Measurements from ENCODE around the gene NCCRP1.
A peak's percentile ranks its signal among the peaks of the same experiment; 100 is the strongest.

Gene NCCRP1, protein sequence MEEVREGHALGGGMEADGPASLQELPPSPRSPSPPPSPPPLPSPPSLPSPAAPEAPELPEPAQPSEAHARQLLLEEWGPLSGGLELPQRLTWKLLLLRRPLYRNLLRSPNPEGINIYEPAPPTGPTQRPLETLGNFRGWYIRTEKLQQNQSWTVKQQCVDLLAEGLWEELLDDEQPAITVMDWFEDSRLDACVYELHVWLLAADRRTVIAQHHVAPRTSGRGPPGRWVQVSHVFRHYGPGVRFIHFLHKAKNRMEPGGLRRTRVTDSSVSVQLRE

DNA sequence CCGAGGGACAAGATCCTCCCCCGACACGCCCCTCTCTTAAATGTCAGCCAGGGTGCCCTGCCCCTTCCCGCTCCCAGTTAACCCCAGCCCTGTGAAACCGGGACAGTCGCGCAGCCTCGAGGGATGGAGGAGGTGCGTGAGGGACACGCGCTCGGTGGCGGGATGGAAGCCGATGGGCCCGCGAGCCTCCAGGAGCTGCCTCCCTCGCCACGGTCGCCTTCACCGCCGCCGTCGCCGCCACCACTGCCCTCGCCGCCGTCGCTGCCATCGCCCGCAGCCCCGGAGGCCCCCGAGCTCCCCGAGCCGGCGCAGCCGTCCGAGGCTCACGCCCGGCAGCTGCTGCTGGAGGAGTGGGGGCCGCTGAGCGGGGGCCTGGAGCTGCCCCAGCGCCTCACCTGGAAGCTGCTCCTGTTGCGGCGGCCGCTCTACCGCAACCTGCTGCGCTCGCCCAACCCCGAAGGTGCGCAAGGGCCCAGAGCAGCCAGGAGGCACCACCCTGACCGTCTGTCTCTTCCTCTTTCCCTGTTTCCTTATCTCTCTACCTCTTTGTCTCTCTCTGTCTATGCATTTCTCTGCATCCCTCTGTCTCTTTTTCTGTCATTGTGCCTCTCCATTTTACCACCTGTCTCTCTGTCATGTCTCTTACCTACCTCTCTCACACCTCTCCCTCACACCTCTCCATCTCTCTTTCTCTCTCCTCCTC is at the start of gene NCCRP1:
TSS of gene NCCRP1 (plus strand) at position 105 of the 703 bp plus-strand sequence. CDS start at position 124, 19 bp downstream.
- no peak for DNase-seq

DNA sequence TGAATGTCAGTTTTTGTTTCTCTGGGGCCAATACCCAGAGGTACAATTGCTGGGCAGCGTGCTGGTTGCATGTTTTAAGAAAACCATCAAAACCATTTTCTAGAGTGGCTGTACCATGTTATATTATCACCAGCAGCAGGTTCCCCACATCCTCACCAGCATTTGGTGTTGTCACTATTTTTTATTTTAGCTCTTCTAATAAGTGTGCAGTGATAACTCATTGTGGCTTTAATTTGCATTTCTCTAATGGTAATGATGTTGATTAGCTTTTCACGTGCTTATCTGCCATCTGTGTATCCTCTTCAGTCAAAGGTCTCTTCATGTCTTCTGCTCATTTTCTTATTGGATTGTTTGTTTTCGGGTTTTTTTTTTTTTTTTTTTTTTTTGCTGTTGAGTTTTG is 49.3 kb upstream of the NCCRP1 start:
- DNase-seq: no peak

DNA sequence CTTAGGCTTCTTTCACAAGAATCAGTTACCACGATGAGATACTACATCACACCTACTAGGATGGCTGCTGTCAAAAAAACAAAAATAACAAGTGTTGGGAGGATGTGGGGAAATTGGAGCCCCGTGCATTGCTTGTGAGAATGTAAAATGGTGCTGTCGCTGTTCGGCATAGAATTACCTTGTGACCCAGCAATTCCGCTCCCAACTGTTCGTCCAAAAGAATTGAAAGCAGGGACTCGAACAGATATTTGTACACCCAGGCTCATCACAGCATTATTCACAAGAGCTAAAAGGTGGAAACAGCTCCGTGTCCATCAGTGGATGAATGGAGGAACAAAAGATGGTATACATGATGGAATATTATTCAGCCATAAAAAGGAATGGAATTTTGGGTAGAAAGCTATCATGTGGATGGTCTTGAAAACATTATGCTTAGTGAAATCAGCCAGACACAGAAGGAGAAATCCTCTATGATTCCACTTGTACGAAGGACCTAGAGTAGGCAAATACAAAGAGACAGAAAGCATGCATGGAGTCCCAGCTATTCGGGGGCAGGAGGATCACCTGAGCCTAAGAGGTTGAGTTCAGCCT is 47.7 kb upstream of the NCCRP1 start:
- no peak for DNase-seq

DNA sequence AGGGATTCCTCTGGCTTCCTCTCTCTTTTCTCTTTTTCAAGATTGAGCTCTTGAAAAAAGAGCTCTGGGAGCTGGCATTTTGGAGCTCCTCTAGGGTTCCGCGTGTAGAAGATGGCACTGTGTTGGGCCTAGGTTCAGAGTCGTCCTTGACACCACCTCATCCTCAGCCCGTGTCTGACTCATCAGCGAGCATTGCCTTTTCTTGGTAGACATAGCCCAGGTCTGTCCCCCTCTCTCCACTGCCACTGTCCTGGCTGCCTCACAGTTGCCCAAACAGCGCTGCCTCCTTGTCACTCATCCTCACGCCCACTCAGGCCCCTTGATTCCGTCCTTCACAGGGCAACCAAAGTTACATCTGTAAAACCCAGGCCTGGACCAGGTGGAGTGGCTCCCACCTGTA is 46.5 kb upstream of the NCCRP1 start:
- no peak for DNase-seq

DNA sequence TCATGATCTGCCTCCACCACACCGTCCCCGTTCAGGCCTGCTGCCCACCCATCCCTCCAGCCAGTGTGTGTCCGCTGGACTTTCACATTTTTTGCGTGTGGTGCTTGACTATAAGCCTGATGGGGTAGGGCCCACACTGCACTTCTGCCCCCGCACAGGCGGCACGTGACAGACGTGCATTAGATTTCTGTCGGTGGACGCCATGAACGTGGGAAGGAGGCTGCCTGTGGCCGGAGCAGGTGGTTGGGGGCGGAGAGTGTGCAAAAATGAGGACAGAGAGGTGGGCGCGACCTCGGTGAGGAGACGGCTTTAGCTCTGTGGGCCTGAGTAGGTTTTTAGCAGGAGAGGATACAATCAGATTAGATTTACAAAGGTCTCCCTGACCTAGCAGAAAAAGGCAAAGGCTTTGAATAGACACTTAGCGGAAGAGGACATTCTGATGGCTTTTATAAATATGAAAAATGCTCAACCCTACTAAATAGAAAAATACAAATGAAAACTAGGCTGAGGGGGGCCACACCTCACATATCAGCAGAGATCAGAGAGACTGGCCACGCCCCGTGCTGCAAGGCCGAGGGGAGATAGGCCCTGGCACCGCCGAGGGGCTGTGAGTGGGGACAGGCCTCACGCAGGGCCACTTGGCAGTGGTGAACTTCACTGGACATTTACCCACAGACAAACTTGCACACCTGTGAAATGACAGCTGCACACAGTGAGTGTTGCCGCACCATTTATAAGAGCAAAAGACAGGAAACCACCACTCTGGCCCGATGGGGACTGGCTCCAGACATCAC is 45.8 kb upstream of the NCCRP1 start:
- no peak for DNase-seq

DNA sequence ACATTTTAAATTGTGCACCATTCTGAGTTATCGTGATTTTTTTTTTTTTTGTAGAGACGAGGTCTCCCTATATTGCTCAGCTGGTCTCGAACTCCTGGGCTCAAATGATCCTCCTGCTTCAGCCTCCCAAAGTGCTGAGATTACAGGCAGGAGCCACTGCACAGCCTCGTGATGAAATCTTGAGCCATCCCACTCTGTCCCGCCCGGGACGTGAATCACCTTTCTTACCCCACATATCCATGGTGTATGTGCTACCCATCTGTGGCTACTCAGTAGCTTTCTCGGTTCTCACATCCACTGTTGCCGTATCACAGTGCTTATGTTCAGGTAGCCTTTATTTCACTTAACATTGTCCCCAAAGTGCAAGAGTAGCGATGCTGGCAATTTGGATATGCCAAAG is 44.7 kb upstream of the NCCRP1 start:
- DNase-seq: no peak

DNA sequence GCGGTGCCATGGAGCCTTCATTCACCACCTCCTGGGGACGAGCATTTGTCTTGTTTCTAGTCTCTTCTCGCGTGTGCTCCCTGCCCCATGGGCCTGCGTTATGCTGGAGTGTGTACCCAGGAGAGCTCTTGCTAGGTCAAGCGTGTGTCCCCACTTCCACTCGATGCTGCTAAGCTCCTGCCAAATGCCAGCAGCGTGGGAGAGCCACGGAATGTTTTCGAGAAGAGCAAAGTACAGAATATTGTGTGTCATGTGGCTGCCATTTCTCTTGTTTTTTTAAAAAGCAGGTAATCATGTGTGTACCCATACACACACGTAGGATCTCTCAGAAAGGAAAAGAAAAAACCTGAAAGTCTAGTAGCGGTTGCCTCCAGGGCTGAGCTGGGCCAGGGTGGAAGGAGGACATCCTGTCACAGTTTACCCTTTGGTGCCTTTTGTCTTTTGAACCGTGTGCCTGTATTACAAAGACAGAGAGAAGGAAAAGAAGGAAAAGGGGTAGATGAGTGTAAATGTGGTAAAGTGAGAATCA is 42.6 kb upstream of the NCCRP1 start:
- DNase-seq: no peak

DNA sequence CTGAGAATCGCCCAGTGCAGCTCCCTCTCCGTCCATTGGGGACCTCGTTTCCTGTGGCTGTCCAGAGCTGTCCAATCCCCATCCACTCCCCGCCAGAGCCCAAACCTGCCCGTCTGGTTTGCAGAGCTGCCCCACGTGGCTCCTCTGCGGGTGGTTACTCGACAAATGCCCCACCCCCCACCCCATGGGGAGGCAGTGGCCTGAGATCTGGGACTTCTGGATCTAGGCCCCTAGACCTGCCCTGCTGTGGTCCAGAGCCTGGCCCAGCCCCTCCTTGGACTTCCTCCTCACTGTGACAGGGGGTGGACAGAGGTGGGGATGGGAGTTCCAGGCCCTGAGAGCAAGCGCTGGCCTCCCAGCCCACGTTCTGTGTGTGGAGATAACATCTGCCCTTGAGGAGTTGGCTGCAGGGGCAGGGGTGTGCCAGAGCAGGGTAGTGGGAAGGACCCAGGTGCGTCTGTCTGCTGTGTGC is 42.1 kb upstream of the NCCRP1 start:
- DNase-seq: no peak

DNA sequence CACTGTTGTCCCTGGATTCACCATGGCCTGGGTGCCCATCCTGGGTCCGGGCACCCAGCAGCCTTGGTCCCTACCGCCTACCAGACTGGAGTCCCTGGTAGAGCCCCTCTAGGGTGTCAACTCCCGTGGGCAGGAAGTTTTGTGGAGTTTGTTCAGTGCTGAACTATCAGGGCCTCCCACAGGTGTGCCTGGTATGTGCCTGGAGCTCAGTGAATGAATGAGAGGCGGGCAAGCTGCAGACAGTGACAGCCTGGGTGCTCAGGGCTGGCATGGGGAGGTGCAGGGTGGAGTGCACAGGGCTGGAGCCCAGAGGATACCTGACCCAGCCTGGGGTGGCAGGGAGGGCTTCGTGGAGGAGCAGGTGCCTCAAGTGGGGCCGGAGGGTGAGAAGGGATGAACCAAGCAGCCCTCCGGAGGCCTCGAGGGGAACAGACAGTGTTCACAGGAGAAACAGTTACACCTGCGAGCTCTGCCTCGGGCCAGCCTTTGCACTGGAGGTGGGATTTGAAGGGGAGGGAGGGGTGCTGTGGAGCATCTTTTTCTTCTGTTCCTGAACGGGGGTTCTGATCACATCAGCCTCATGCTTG is 41.6 kb upstream of the NCCRP1 start:
- no peak for DNase-seq

DNA sequence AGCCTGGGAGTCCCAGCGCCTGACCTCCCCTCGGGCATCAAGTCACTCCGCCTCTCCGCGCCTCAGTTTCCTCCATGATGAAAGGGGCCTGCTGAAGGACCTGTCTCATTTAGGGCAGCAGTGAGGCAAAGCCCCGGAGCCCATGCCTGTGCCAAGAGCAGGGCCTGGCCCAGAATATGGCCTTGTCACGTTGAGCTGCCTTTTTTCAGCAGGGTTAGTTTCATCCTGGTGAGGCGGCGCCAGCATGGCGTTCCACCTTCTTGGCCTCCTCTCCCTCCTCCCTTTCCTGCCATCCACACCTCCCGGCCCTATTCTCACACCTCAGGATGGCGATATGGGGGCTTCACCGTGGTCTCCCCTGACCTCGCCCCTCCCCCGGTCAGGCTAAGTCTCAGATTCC is 41.0 kb upstream of the NCCRP1 start:
- DNase-seq: no peak

DNA sequence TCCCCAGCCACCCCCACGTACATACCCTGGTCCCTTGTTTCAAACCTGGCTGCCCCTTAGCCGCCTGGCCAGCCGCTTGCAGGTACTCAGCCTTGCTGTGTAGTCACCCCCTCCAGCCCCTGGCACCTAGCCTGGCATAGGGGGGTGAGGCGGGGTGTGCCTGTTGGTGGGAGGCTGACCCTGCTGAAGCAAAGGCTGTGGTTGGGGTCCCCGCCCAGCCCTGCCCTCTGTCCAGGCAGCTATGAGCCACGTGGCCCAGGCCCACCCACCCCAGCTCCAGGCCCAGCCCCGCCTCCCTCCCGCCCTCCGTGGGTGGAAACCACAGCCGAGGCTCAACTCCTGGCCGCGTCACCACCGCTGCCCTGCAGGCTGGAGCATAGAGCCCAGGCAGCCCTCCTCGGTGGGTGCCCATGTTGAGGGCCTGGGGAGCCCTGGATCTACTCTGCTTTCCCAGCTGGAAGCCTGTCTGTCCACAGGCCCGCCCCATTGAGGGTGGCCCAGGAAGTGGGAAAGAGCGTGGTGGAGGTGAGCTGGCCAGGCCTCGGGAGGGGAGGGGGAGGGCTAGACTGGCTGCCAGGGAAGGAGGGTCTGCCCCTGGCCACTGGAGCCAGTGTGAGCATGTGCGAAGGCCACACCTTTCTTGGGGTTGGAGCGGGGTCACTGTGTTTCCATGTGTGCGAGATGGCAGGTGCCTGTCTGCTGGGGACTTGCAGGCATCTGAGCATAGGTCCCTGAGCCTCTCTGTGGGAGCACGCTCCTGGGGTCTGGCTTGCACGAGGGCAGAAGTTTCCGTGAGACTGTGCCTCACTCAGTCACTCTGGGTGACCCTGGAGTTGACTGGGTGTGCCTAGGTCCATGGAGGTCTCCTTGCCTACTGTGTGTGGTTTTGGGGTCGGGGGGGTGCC is 40.2 kb upstream of the NCCRP1 start:
- peak; percentile 12 for DNase-seq

DNA sequence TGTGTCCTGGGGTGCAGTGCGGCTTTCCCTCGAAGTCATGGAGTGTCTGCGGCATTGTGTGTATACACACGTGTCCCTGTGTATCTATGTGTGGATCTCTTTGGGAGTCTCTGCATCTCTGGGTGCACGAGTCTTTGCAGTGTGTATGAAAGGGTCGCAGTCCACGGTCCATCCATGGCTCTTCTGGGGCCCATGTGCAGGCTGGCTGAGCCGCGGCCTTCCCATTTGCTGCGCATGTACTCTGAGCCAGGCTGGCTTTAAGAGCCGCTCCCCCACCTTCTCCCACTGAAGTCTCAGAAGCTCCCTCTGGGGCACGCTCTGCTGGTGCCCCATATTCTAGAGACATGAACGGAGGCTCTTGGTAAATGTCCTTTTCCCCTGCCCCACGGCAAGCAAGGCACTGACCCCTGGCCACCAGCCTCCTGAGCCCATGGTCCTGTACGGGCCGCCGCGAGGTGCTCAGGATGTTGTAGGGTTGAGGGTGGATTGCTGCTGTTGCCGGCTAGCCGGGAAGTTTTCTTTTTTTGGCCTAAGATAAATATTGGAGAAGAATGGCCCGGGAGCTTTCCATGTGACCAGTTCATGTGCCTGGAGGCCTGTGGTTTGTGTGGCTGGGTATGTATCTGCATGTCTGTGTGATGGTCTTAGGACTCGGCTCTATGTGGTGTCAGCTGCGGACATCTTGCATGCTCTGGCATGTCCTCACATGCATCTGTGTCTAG is 39.3 kb upstream of the NCCRP1 start:
- no peak for DNase-seq

DNA sequence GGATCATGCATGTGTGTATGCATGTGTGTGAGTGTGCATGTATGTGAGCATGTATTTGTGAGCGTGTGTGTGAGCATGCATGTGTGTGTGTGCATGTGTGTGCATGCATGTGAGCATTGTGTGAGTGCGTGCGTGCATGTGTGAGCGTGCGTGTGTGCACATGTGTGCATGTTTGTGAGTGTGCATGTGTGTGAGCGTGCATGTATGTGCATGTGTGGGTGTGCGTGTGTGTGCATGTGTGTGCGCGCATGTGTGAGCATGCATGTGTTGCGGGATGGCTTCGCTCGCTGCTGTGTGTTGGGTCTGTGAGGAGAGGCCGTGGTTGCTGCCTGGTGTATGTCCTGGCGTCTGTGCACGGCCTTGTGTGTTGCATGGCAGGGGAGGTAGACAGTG is 38.8 kb upstream of the NCCRP1 start:
- no peak for DNase-seq

DNA sequence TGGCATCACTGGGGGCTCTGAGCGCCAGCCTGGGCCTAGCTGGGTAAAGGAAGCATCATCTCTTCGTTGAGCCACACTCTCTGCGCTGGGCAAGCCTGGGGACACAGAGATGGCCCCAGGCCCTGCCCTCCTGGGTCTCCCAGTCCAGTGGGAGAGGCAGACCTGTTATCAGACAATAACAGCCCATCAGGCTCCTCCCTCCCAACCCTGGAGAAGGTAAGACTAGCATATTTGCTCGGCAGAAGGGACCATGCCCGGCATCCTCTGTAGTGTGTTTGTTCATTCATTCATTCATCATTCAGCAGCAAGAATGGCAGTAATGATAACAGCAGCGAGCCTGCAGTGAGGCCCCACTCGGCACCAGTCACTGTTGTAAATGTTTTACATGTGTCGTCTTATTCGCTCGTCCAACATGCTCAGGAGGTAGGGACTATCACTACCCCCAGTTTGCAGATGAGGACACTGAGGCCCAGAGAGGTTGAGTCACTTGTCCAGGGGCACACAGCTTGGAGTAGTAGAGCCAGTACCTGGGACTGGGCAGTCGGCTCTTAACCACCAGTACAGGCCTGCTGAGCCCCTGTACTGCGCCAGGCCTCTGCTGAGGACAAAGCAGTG is 38.0 kb upstream of the NCCRP1 start:
- no peak for DNase-seq

DNA sequence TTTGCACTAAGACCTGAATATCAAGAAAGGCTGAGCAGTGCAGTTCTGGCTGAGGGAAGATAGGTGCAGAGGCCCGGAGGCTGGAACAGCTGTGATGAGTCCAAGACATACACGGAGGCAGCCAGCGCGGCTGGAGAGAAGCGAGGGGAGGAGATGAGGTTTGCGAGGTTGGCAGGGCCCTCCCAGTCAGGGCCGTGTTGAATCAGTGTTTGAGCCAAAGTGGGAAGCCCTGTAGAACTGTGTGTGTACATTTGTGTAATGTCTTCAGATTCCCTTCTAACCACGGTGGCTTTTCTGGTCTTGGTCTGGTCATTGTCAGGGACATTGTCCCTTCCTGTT is 36.3 kb upstream of the NCCRP1 start:
- DNase-seq: no peak

DNA sequence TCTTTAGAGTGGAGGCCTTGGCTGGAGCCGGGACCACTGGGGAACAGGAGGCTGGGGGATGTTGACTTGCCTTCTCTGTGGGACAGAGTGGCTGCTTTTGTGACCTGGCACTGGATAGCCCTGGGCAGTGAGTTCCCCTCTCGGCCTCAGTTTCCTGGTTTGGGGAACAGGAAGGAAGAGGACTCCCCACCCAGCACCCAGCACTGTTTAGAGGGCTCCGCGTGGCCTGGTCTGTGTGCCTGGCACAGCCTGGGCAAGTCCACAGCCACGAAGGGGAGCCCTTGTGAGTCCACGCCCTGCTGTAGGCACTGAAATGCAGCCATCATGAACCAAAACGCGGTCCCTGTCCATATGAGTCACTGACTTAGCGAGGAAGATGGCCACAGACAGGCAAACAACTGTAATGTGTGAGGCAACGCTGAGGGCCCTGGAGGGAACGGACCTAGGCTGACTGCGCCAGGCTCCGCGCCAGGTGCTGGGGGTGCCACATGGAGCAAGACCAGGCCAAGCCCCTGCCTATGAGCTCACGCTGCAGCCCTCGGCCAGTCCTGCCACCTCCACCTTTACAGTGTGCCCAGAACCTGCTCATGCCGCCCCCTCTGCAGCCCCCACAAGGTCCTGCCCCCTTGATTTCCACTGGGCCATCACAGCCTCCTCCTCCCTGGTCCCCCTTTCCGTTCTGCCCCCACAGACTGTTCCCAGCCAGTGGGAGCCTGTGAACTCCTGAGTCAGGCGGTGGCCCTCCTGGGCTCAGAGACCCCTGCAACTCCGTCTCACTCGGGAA is 35.7 kb upstream of the NCCRP1 start:
- DNase-seq: no peak

DNA sequence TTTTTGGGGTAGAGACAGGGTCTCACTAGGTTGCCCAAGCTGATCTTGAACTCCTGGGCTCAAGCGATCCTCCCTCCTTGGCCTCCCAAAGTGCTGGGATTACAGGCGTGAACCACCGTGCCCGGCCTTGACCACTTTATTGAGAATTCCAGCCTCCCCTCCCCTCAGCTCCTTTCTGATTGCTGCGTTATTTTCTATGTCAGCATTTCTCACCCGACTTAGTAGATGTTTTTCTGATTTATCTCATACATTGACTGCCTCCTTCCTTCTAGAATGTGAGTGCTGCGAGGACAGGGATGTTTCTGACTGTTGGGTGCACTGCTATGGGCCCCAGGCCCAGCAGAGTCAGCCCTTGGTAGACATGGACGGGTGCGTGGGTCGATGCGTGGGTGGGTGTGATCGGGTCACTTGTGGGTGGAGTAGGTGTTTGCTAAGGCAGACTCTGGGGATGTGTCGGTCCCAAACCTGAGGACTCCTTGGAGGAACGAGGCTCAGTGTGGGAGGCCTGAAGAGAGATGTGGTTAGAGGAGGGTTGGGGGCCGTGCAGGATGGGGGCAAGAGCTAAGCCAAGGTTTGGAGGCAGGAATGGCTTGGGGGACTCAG is 34.2 kb upstream of the NCCRP1 start:
- DNase-seq: no peak

DNA sequence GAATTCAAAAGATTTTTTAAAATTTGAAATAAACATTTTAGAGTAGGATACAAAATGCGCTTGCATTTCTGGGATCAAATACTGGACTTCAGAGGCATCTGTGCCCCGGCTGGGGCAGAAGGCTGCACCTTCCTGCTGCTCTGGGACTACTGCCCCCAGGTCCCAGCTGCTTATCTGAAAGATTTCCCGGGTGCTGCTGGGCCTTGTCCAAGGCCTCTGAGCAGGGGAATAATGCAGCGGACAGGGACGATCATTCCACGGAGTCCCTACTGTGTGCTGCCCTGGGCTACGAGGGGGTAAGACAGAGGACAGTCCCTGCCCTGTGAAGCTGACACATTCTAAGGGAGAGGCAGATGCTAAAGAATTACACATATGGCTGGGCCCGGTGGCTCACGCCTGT is 33.1 kb upstream of the NCCRP1 start:
- DNase-seq: no peak

DNA sequence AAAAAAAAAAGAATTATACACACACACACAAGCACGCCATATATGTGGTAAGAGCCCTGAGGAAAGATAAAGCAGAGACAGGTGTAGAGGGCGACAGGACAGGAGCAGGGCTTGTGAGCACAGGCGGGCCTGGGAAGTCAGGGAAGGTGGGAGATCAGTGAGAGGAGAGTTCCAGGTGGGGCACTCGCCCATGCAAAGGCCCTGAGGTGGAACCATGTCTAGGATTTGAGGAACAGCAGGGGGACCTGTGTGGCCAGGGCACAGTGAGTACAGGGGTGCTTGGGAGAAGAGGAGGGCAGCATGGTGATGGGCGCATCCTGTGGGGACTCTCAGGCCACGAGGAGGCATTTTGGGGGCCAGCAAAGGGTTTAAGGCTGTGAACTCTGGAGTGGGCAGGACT is 32.5 kb upstream of the NCCRP1 start:
- DNase-seq: no peak
